Activated CD4-positive, alpha-beta T cell treated with anti-CD3 and anti-CD28 coated beads, Interleukin-2, amount 10 ng/mL, durations not matched to agents 7 days and 5 days (primary cell): ENCODE data around the gene SPATA1. TPM values are rescaled to one million over a fixed set of nuclear protein-coding genes. Genes with fewer than 3 reads are reported as not detected.

Experiments used
- CTCF ChIA-PET: fragments of 350-600 bp; sonication (Branson Sonifier 250); formaldehyde crosslinking; loops from one replicate; lab custom pipeline; 2021; ENCODE audit warnings: antibody characterized with exemption; lab: Charles Lee
- POLR2A ChIA-PET: fragments of 350-600 bp; sonication (Branson Sonifier 250); formaldehyde crosslinking; loops from one replicate; lab custom pipeline; 2021; ENCODE audit warnings: antibody characterized with exemption; lab: Charles Lee
- DNase-seq: peaks from one replicate; pipeline ENCODE4 v3.0.0-alpha.2; 2020
- H3K27ac Mint-ChIP-seq: one replicate; pipeline ENCODE4 v1.8.0; 2021; ENCODE audit warnings: mild to moderate bottlenecking, moderate library complexity, mixed read lengths
- H3K27me3 Mint-ChIP-seq: one replicate; pipeline ENCODE4 v1.8.0; 2021; ENCODE audit warnings: mixed read lengths
- H3K36me3 Mint-ChIP-seq: one replicate; pipeline ENCODE4 v1.8.0; 2021; ENCODE audit warnings: low read depth, mixed read lengths
- H3K4me1 Mint-ChIP-seq: one replicate; pipeline ENCODE4 v1.8.0; 2021; ENCODE audit warnings: mixed read lengths
- H3K4me3 Mint-ChIP-seq: one replicate; pipeline ENCODE4 v1.8.0; 2021; ENCODE audit warnings: mild to moderate bottlenecking, moderate library complexity, mixed read lengths
- H3K9me3 Mint-ChIP-seq: one replicate; pipeline ENCODE4 v1.8.0; 2021; ENCODE audit warnings: mixed read lengths
- total RNA-seq, 2 experiments: library from RNA; stranded (reverse); gene quantifications; one replicate each; pipeline ENCODE4 v1.2.3, GENCODE V29; 2021

The SPATA1 gene
- total RNA-seq, 2 experiments from 2014 or later = 1.7 to 2.3 TPM

DNA sequence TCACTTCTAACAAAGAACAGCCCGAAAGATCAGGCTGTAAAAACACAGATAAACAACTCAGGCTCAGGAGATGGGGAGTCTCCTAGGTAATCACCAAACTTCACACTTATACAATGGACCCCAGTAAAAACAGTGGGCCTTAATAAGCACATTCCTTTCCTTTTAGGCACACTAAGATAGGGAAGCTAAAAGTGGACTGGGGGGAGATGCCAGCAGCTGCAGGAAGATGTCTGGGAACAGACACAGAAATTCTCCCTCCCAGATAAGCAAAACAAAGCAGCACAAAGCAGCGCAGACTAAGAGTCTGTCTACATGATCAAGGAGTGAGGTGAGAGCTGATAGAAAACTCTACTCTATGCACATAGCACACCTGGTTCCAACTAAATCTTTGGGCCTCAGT lies 97.0 kb downstream of the SPATA1 start:
- peaks cover 37% of the 10 kb centered on the region for H3K9me3 Mint-ChIP-seq
- peaks cover 16% of the 10 kb centered on the region for H3K4me1 Mint-ChIP-seq
- no peak for DNase-seq
- H3K4me3 Mint-ChIP-seq = no peak overlapping the region
- no peaks in the 10 kb centered on the region for H3K27me3 Mint-ChIP-seq
- peaks cover 7% of the 10 kb centered on the region for H3K36me3 Mint-ChIP-seq
- no peak overlapping the region for H3K27ac Mint-ChIP-seq
- ChIA-PET CTCF (interaction anchor here (1.0 kb wide), 1 partner anchor 8 kb away, joined by 3 read pairs; no protein-coding TSS in a partner anchor), POLR2A (no interaction called here)

- no peak overlapping the region for H3K27ac Mint-ChIP-seq
- POLR2A ChIA-PET = no interaction called here
- CTCF ChIA-PET = no interaction called here
Observed at GRCh38 chr1:84603941-84604830, 98.0 kb downstream of the SPATA1 start.

GRCh38 chr1:84605157-84605556 lies 99.0 kb downstream of the SPATA1 start:
- no peak overlapping the region for H3K4me3 Mint-ChIP-seq
- CTCF ChIA-PET = no interaction called here

More at GRCh38 chr1:84603941-84604830, 98.0 kb downstream of the SPATA1 start:
- peaks cover 7% of the 10 kb centered on the region for H3K36me3 Mint-ChIP-seq
- H3K4me3 Mint-ChIP-seq = no peak overlapping the region
- no peak for DNase-seq
- peaks cover 8% of the 10 kb centered on the region for H3K4me1 Mint-ChIP-seq
- no peaks in the 10 kb centered on the region for H3K27me3 Mint-ChIP-seq
- H3K9me3 Mint-ChIP-seq = peaks cover 37% of the 10 kb centered on the region

DNA sequence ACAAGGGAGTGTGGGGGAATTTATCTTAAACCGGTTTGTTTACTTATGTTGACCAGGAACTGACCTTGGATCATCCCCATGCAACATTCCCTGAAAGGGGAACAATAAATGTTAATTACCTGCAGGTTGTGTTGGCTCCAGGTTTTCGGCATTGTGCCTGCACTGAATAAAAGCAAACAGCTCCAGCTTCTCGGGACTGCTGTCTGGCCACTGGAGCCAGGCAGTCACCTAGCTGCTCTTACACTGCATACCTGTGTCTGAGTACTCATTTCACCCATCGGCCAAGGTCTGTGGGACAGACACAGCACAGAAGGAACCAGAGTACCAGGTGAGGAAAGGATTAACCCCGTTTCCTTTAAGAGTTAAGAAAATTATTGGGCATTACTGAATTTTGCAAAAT lies 100.8 kb downstream of the SPATA1 start:
- ChIA-PET POLR2A (no interaction called here), CTCF (interaction anchor here (1.9 to 2.9 kb wide), 2 partner anchors 13 to 165 kb away, joined by 4 to 12 read pairs; no protein-coding TSS in a partner anchor)
- H3K4me3 Mint-ChIP-seq = no peak overlapping the region

More at GRCh38 chr1:84605157-84605556, 99.0 kb downstream of the SPATA1 start:
- no peak for DNase-seq
- H3K27ac Mint-ChIP-seq = no peak overlapping the region
- H3K27me3 Mint-ChIP-seq = no peaks in the 10 kb centered on the region
- no peaks in the 10 kb centered on the region for H3K4me1 Mint-ChIP-seq
- peaks cover 7% of the 10 kb centered on the region for H3K36me3 Mint-ChIP-seq
- H3K9me3 Mint-ChIP-seq = peaks cover 37% of the 10 kb centered on the region
- POLR2A ChIA-PET = no interaction called here

DNA sequence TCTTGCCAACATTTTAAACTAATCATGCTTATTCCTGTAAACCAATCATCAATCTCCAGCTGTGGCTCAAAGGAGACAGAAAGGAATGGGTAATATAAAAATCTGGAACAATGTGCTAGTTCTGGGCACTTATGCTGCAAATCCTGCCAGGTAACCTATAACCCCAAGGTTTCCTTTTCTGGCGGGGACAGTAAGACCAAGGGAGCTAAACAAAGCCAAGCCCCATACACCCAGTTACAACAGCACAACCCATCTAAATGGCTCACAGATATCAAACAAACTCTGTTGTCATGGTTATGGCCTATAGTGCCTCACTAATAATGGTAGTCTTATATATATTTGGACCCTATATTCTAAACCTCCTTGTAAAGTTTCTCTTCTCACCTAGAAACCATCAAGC lies 104.9 kb downstream of the SPATA1 start:
- Mint-ChIP-seq H3K27me3 (no peaks in the 10 kb centered on the region), H3K4me1 (no peaks in the 10 kb centered on the region), H3K9me3 (peaks cover 28% of the 10 kb centered on the region), H3K4me3 (no peak overlapping the region), H3K27ac (no peak overlapping the region), H3K36me3 (peaks cover 10% of the 10 kb centered on the region)
- no peak for DNase-seq
- CTCF ChIA-PET = interaction anchor here (0.8 to 2.0 kb wide), 2 partner anchors 8 to 9 kb away, joined by 3 to 8 read pairs; no protein-coding TSS in a partner anchor
- POLR2A ChIA-PET = no interaction called here

More for the DNA sequence above, 100.8 kb downstream of the SPATA1 start:
- no peaks in the 10 kb centered on the region for H3K4me1 Mint-ChIP-seq
- peaks cover 7% of the 10 kb centered on the region for H3K36me3 Mint-ChIP-seq
- no peaks in the 10 kb centered on the region for H3K27me3 Mint-ChIP-seq
- peaks cover 38% of the 10 kb centered on the region for H3K9me3 Mint-ChIP-seq
- no peak overlapping the region for H3K27ac Mint-ChIP-seq
- no peak for DNase-seq

GRCh38 chr1:84611796-84612195 lies 105.6 kb downstream of the SPATA1 start:
- Mint-ChIP-seq H3K27me3 (no peaks in the 10 kb centered on the region), H3K4me1 (no peaks in the 10 kb centered on the region), H3K36me3 (peaks cover 9% of the 10 kb centered on the region), H3K9me3 (peaks cover 23% of the 10 kb centered on the region), H3K4me3 (no peak overlapping the region), H3K27ac (no peak overlapping the region)
- no peak for DNase-seq
- CTCF ChIA-PET = interaction anchor here (0.8 to 2.0 kb wide), 3 partner anchors 9 to 169 kb away, joined by 3 to 8 read pairs (median 8); no protein-coding TSS in a partner anchor
- POLR2A ChIA-PET = no interaction called here

DNA sequence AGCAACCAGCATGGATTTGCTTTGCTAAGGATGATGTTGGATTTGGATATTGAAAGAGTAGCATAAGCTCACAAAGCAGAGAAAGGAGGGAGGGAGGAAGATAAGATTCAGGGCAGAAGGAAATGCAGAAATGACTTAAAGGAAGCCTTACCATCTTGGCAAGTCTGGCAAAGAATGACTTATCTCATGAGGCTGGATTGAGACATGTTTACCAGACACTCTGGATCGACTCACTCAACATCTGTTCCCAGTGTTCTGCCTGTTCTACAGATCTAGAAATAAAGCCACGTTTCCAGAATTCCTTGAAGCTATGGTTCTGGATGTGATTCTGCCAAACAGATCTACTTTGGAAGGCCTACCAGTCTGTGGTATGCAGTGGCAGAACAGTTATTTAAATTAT lies 106.8 kb downstream of the SPATA1 start:
- H3K27ac Mint-ChIP-seq = no peak overlapping the region
- POLR2A ChIA-PET = no interaction called here
- H3K9me3 Mint-ChIP-seq = peaks cover 23% of the 10 kb centered on the region
- H3K4me1 Mint-ChIP-seq = no peaks in the 10 kb centered on the region
- H3K4me3 Mint-ChIP-seq = no peak overlapping the region
- CTCF ChIA-PET = interaction anchor here (2.0 kb wide), 2 partner anchors 7 to 171 kb away, joined by 8 read pairs; no protein-coding TSS in a partner anchor
- H3K36me3 Mint-ChIP-seq = peaks cover 9% of the 10 kb centered on the region
- no peak for DNase-seq
- no peaks in the 10 kb centered on the region for H3K27me3 Mint-ChIP-seq

DNA sequence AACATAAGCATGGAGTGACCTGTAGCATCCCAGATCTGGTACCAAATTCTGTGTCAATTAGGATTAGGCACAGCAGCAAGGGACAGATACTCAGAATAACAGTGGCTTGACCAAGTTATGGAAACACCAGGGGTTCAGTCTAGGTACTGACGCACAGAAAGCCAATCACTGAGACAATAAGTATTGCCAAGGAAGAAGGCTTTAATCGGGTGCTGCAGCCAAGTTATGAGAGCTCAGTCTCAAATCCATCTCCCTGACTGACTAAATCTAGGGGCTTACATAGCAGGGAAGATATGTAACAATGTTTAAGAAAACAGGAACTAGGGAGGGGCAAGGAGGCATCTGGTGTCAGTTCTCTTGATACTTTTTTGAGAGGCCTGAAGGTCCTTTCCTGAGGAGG lies 107.7 kb downstream of the SPATA1 start:
- H3K4me1 Mint-ChIP-seq = no peaks in the 10 kb centered on the region
- CTCF ChIA-PET = interaction anchor here (0.6 to 2.0 kb wide), 3 partner anchors 39 to 172 kb away, joined by 3 to 8 read pairs (median 3); no protein-coding TSS in a partner anchor
- no peak for DNase-seq
- peaks cover 23% of the 10 kb centered on the region for H3K9me3 Mint-ChIP-seq
- no peak overlapping the region for H3K4me3 Mint-ChIP-seq
- POLR2A ChIA-PET = no interaction called here
- H3K27me3 Mint-ChIP-seq = no peaks in the 10 kb centered on the region
- no peak overlapping the region for H3K27ac Mint-ChIP-seq
- peaks cover 9% of the 10 kb centered on the region for H3K36me3 Mint-ChIP-seq

DNA sequence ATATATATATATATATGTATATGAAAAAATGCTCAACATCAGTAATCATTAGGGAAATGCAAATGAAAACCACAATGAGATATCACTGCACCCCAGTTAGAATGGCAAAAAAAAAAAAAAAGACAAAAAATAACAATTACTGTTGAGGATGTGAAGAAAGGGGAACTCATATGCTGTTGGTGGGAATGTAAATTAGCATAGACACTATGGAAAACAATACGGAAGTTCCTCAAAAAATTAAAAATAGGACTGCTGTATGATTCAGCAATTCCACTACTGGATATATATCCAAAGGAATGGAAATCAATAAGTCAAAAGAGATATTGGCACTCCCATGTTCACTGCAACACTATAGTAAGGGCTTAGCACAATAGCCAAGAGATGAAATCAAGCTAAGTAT lies 109.6 kb downstream of the SPATA1 start:
- H3K4me1 Mint-ChIP-seq = peaks cover 12% of the 10 kb centered on the region
- no peaks in the 10 kb centered on the region for H3K27me3 Mint-ChIP-seq
- H3K36me3 Mint-ChIP-seq = peaks cover 9% of the 10 kb centered on the region
- ChIA-PET POLR2A (no interaction called here), CTCF (interaction anchor here (1.1 kb wide), 1 partner anchor 380 kb away, joined by 3 read pairs; no protein-coding TSS in a partner anchor)
- no peak overlapping the region for H3K27ac Mint-ChIP-seq
- peaks cover 23% of the 10 kb centered on the region for H3K9me3 Mint-ChIP-seq
- H3K4me3 Mint-ChIP-seq = no peak overlapping the region
- DNase-seq = no peak

Other genes starting within 250 kb of the SPATA1 start
- gene SAMD13, start 204.7 kb upstream of the SPATA1 start, total RNA-seq = under 1 TPM; 0.15 to 0.23 TPM
- gene DNASE2B, start 107.9 kb upstream of the SPATA1 start, total RNA-seq = not detected
- gene RPF1, start 27.1 kb upstream of the SPATA1 start, total RNA-seq = 10 to 100 TPM; 37.3 to 45.7 TPM
- gene GNG5, start 195 bp downstream of the SPATA1 start, total RNA-seq = 100 to 1,000 TPM in 1 of 2 experiments, 10 to 100 TPM in 1; 90.1 to 113 TPM
- 10 to 100 TPM; 13.2 to 14.8 TPM for gene CTBS, start 68.1 kb downstream of the SPATA1 start, total RNA-seq
- gene SSX2IP, start 184.1 kb downstream of the SPATA1 start, total RNA-seq = 10 to 100 TPM; 19.1 to 19.9 TPM